ENCODE results near the gene MDM2. TPM values are rescaled to one million over a fixed set of nuclear protein-coding genes. Genes with fewer than 3 reads are reported as not detected.

MDM2 gene
- total RNA-seq, 1 experiment from 2014 or later, result 207 TPM

DNA sequence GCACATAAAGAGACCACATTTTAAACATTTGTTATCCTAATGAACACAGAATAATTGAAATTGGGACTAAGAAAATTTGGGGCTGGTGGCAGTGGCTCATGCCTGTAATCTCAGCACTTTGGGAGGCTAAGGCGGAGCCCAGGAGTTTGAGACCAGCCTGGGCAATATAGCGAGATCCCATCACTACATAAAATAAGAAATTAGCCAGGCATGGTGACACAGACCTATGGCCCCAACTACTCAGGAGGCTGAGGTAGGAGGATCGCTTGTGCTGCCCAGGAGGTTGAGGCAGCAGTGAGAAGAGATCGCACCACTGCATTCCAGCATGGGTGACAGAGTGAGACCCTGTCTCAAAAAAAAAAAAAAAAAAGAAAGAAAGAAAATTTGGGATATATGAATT is 65.3 kb downstream of the MDM2 start:
- CTCF ChIA-PET, result interaction anchor here (1.1 kb wide), 1 partner anchor 281 kb away, joined by 8 read pairs; no protein-coding TSS in a partner anchor
- POLR2A ChIA-PET, result no interaction called here
- DNase-seq (ENCODE audit: low spot score) (no peak), ATAC-seq (no peak)
- peaks cover 6% of the 10 kb centered on the region for H3K4me1 Mint-ChIP-seq
- no peak overlapping the region for H3K27ac Mint-ChIP-seq
- no peaks in the 10 kb centered on the region for H3K27me3 Mint-ChIP-seq (ENCODE audit: low read depth)
- H3K4me3 Mint-ChIP-seq, result no peak overlapping the region
- no peaks in the 10 kb centered on the region for H3K36me3 Mint-ChIP-seq
- H3K9me3 Mint-ChIP-seq, result peaks cover under 1% of the 10 kb centered on the region; the same call in 1 of the 2 replicates
- TF ChIP-seq SMAD4 (CRISPR knock-in tag; IDR thresholded peaks at IDR 0.05) (no peak), NR2C2 (CRISPR knock-in tag; IDR thresholded peaks at IDR 0.05) (no peak), CREM (CRISPR knock-in tag; IDR thresholded peaks at IDR 0.05) (no peak), KAT7 (CRISPR knock-in tag; IDR thresholded peaks at IDR 0.05; ENCODE audit: borderline replicate concordance) (no peak), OVOL2 (CRISPR knock-in tag; IDR thresholded peaks at IDR 0.05; ENCODE audit: borderline replicate concordance) (no peak), NR1H2 (CRISPR knock-in tag; IDR thresholded peaks at IDR 0.05) (no peak), FOXK1 (CRISPR knock-in tag; IDR thresholded peaks at IDR 0.05) (no peak), MXD4 (CRISPR knock-in tag; IDR thresholded peaks at IDR 0.05; ENCODE audit: borderline replicate concordance) (no peak), ZNF317 (CRISPR knock-in tag; IDR thresholded peaks at IDR 0.05; ENCODE audit: borderline replicate concordance, low read depth) (no peak)
- TF ChIP-seq, protein P1, sequence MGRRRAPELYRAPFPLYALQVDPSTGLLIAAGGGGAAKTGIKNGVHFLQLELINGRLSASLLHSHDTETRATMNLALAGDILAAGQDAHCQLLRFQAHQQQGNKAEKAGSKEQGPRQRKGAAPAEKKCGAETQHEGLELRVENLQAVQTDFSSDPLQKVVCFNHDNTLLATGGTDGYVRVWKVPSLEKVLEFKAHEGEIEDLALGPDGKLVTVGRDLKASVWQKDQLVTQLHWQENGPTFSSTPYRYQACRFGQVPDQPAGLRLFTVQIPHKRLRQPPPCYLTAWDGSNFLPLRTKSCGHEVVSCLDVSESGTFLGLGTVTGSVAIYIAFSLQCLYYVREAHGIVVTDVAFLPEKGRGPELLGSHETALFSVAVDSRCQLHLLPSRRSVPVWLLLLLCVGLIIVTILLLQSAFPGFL (CRISPR knock-in tag; IDR thresholded peaks at IDR 0.05; ENCODE audit: borderline replicate concordance), result no peak
- TF ChIP-seq, protein P2, sequence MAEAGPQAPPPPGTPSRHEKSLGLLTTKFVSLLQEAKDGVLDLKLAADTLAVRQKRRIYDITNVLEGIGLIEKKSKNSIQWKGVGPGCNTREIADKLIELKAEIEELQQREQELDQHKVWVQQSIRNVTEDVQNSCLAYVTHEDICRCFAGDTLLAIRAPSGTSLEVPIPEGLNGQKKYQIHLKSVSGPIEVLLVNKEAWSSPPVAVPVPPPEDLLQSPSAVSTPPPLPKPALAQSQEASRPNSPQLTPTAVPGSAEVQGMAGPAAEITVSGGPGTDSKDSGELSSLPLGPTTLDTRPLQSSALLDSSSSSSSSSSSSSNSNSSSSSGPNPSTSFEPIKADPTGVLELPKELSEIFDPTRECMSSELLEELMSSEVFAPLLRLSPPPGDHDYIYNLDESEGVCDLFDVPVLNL (CRISPR knock-in tag; IDR thresholded peaks at IDR 0.05; ENCODE audit: borderline replicate concordance, low read depth), result no peak
- TF ChIP-seq, protein P3, sequence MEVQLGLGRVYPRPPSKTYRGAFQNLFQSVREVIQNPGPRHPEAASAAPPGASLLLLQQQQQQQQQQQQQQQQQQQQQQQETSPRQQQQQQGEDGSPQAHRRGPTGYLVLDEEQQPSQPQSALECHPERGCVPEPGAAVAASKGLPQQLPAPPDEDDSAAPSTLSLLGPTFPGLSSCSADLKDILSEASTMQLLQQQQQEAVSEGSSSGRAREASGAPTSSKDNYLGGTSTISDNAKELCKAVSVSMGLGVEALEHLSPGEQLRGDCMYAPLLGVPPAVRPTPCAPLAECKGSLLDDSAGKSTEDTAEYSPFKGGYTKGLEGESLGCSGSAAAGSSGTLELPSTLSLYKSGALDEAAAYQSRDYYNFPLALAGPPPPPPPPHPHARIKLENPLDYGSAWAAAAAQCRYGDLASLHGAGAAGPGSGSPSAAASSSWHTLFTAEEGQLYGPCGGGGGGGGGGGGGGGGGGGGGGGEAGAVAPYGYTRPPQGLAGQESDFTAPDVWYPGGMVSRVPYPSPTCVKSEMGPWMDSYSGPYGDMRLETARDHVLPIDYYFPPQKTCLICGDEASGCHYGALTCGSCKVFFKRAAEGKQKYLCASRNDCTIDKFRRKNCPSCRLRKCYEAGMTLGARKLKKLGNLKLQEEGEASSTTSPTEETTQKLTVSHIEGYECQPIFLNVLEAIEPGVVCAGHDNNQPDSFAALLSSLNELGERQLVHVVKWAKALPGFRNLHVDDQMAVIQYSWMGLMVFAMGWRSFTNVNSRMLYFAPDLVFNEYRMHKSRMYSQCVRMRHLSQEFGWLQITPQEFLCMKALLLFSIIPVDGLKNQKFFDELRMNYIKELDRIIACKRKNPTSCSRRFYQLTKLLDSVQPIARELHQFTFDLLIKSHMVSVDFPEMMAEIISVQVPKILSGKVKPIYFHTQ (CRISPR knock-in tag; IDR thresholded peaks at IDR 0.05), result no peak
- TF ChIP-seq, protein P4, sequence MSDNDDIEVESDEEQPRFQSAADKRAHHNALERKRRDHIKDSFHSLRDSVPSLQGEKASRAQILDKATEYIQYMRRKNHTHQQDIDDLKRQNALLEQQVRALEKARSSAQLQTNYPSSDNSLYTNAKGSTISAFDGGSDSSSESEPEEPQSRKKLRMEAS (CRISPR knock-in tag; IDR thresholded peaks at IDR 0.05), result no peak
- TF ChIP-seq, protein P5, sequence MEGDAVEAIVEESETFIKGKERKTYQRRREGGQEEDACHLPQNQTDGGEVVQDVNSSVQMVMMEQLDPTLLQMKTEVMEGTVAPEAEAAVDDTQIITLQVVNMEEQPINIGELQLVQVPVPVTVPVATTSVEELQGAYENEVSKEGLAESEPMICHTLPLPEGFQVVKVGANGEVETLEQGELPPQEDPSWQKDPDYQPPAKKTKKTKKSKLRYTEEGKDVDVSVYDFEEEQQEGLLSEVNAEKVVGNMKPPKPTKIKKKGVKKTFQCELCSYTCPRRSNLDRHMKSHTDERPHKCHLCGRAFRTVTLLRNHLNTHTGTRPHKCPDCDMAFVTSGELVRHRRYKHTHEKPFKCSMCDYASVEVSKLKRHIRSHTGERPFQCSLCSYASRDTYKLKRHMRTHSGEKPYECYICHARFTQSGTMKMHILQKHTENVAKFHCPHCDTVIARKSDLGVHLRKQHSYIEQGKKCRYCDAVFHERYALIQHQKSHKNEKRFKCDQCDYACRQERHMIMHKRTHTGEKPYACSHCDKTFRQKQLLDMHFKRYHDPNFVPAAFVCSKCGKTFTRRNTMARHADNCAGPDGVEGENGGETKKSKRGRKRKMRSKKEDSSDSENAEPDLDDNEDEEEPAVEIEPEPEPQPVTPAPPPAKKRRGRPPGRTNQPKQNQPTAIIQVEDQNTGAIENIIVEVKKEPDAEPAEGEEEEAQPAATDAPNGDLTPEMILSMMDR (IDR thresholded peaks at IDR 0.05), result no peak
- TF ChIP-seq, protein P6, sequence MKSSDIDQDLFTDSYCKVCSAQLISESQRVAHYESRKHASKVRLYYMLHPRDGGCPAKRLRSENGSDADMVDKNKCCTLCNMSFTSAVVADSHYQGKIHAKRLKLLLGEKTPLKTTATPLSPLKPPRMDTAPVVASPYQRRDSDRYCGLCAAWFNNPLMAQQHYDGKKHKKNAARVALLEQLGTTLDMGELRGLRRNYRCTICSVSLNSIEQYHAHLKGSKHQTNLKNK (CRISPR knock-in tag; IDR thresholded peaks at IDR 0.05), result no peak
- TF ChIP-seq, protein P7, sequence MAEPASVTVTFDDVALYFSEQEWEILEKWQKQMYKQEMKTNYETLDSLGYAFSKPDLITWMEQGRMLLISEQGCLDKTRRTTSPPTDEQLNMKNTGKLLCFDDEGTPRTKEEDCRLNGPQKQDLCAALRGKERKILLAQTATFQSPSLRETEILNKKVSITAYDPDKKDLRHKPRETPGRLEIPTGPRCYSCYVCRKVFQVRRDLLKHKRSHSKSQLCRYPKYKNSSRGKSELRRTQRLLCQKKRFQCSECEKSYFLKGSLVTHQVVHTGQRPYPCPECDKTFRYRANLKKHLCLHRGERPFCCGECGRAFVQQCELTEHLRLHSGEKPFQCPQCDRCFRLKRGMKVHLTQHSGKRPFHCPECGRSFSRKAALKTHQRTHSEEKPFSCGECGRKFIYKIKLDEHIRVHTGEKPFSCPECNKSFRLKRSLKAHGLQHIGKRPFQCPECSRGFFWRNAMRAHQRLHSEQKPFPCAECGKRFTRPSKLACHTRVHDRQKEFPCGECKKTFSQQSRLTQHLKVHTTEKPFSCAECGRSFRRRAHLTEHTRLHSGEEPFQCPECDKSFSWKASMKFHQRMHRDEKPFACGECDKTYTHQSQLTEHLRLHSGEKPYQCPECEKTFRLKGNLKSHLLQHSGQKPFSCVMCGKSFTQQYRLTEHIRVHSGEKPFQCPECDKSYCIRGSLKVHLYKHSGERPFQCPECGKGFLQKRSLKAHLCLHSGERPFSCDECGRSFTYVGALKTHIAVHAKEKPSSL (CRISPR knock-in tag; conservative IDR thresholded peaks at IDR 0.05), result no peak
- TF ChIP-seq, protein P8, sequence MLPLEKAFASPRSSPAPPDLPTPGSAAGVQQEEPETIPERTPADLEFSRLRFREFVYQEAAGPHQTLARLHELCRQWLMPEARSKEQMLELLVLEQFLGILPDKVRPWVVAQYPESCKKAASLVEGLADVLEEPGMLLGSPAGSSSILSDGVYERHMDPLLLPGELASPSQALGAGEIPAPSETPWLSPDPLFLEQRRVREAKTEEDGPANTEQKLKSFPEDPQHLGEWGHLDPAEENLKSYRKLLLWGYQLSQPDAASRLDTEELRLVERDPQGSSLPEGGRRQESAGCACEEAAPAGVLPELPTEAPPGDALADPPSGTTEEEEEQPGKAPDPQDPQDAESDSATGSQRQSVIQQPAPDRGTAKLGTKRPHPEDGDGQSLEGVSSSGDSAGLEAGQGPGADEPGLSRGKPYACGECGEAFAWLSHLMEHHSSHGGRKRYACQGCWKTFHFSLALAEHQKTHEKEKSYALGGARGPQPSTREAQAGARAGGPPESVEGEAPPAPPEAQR (CRISPR knock-in tag; IDR thresholded peaks at IDR 0.05), result no peak
- TF ChIP-seq, protein P9, sequence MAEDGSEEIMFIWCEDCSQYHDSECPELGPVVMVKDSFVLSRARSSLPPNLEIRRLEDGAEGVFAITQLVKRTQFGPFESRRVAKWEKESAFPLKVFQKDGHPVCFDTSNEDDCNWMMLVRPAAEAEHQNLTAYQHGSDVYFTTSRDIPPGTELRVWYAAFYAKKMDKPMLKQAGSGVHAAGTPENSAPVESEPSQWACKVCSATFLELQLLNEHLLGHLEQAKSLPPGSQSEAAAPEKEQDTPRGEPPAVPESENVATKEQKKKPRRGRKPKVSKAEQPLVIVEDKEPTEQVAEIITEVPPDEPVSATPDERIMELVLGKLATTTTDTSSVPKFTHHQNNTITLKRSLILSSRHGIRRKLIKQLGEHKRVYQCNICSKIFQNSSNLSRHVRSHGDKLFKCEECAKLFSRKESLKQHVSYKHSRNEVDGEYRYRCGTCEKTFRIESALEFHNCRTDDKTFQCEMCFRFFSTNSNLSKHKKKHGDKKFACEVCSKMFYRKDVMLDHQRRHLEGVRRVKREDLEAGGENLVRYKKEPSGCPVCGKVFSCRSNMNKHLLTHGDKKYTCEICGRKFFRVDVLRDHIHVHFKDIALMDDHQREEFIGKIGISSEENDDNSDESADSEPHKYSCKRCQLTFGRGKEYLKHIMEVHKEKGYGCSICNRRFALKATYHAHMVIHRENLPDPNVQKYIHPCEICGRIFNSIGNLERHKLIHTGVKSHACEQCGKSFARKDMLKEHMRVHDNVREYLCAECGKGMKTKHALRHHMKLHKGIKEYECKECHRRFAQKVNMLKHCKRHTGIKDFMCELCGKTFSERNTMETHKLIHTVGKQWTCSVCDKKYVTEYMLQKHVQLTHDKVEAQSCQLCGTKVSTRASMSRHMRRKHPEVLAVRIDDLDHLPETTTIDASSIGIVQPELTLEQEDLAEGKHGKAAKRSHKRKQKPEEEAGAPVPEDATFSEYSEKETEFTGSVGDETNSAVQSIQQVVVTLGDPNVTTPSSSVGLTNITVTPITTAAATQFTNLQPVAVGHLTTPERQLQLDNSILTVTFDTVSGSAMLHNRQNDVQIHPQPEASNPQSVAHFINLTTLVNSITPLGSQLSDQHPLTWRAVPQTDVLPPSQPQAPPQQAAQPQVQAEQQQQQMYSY (CRISPR knock-in tag; IDR thresholded peaks at IDR 0.05), result no peak
- TF ChIP-seq, protein P10, sequence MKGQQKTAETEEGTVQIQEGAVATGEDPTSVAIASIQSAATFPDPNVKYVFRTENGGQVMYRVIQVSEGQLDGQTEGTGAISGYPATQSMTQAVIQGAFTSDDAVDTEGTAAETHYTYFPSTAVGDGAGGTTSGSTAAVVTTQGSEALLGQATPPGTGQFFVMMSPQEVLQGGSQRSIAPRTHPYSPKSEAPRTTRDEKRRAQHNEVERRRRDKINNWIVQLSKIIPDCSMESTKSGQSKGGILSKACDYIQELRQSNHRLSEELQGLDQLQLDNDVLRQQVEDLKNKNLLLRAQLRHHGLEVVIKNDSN (CRISPR knock-in tag; IDR thresholded peaks at IDR 0.05), result no peak
